Cardiac fibroblast (primary cell): Measurements from ENCODE around the gene TM4SF5.
A peak's percentile ranks its signal among the peaks of the same experiment; 100 is the strongest.

Source experiments
- DNase-seq, 2 donors: peaks; one replicate each; pipeline versions ENCODE4 v3.0.0 to v3.0.0-alpha.2; 2010; ENCODE audit warnings: low read depth in 2 of 2
- H3K4me3 ChIP-seq, 2 donors: replicated peaks in 1 of 2; 1 replicate in 1 of 2; 2 replicates in 1 of 2; pipeline ENCODE4 v1.5.1; 2011; ENCODE audit warnings: low read depth in 2 of 2, low read length in 2 of 2, mild to moderate bottlenecking in 2 of 2, moderate library complexity in 1 of 2
- TF ChIP-seq, protein P1 (sequence below): IDR thresholded peaks from one replicate; pipeline ENCODE4 v1.5.1; 2011; ENCODE audit warnings: low read depth, mild to moderate bottlenecking, low read length, inconsistent platforms

Gene TM4SF5

DNA sequence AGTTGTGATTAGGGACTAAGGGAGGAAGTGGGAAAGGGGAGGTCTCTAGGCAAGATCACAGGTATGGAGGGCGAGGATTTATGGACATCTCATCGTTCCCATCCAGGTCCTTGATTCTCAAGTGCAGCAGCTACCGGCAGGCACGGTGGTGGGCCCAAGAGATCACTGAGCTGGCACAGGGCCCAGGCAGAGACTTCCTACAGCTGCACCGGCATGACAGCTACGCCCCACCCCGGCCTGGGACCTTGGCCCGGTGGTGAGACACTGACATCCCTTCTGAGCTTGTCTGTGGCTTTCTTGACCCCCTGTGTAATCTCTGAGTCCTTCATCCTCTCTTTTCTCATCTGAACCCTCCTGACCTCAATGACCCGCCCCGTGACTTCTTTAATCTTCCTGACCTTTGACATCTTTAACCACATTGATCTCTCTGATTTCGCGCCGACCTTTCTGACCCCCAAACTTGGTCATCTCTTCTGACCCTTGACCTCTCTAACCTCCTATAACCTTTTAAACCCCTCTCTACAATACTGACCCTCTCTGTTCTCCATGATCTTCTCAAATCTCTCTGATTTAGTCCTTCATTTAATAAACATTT, 39.1 kb downstream of the TM4SF5 start:
- TF ChIP-seq, protein P1, sequence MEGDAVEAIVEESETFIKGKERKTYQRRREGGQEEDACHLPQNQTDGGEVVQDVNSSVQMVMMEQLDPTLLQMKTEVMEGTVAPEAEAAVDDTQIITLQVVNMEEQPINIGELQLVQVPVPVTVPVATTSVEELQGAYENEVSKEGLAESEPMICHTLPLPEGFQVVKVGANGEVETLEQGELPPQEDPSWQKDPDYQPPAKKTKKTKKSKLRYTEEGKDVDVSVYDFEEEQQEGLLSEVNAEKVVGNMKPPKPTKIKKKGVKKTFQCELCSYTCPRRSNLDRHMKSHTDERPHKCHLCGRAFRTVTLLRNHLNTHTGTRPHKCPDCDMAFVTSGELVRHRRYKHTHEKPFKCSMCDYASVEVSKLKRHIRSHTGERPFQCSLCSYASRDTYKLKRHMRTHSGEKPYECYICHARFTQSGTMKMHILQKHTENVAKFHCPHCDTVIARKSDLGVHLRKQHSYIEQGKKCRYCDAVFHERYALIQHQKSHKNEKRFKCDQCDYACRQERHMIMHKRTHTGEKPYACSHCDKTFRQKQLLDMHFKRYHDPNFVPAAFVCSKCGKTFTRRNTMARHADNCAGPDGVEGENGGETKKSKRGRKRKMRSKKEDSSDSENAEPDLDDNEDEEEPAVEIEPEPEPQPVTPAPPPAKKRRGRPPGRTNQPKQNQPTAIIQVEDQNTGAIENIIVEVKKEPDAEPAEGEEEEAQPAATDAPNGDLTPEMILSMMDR: no peak
- no peak overlapping the region for H3K4me3 ChIP-seq
- no peak for DNase-seq

DNA sequence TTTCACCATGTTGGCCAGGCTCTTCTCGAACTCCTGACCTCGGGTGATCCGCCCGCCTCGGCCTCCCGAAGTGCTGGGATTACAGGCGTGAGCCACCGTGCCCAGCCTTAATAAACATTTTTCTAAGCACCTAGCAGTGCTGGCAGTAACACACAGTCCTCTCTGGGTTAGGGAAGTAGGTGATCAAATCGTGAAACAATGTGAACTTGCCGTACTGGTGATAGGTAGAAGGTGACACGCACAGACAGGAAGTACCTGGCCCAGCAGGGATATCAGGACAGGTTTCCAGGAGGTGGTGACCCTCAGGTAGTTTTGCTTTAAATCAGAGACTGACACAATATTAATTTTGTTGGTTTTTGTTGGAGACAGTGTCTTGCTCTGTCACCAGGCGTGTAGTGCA, 39.8 kb downstream of the TM4SF5 start:
- no peak overlapping the region for H3K4me3 ChIP-seq
- TF ChIP-seq, protein P1: no peak
- DNase-seq: no peak

DNA sequence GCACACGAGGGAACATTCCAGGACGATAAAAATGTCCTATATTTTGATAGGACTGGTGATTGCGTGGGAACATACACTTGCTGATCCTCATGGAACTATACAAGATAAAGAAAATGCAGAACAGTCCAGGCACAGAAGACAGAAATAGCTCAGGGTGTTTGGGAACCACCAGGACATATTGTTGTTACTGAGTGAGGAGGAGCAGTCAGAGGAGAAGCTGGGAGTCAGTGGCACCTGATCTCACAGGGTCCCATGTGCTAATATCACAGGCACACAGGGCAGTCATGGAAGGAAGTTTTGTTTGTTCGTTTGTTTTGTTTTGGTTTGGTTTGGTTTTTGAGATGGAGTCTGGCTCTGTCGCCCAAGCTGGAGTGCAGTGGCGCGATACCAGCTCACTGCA, 41.0 kb downstream of the TM4SF5 start:
- TF ChIP-seq, protein P1: no peak
- no peak for DNase-seq

DNA sequence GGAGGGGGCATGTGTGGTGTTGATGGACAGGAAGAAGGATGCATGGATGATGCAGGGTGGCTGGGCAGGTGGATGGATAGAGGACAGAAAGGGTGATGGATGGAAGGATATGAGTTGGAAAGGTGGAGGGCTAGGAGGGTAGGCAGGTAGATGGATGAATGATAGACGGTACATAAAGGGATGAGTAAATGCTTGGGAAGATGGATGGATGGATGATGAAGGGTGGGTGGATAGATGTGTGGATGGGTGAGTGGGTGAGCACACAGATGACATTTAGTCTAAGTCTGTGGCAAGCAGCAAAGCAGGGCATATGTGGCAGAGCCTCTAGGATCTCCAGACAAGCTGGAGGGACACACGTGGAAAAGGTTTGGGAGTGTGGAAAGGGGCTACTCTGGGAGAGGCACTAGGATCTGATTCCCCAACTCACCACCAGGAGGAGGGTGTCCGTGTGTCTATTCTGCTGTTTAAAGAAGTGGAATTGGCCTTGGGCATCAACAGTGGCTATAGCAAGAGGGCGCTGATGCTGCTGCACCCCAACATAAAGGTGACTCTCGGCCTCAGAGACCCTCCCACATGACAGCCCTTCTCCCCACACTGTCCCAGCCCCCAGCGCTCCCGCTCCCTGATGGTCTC, 43.5 kb downstream of the TM4SF5 start:
- H3K4me3 ChIP-seq: no peak overlapping the region
- DNase-seq: no peak
- TF ChIP-seq, protein P1: peak; percentile 19

More for the DNA sequence above, 41.0 kb downstream of the TM4SF5 start:
- no peak overlapping the region for H3K4me3 ChIP-seq

DNA sequence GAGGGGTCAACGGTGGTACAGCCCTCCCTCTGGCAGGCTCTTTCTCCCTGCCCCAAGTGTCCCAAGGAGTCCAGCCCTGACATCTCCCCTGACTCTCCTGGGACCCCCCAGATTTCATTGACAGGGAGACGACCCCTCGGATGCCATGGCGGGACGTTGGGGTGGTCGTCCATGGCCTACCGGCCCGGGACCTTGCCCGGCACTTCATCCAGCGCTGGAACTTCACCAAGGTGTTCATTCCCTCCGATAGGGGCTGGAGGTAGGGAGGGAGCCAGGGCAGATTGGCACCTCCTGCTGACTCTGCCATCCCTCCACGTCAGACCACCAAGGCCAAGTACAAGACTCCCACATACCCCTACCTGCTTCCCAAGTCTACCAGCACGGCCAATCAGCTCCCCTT, 45.1 kb downstream of the TM4SF5 start:
- TF ChIP-seq, protein P1: no peak
- H3K4me3 ChIP-seq: no peak overlapping the region
- DNase-seq: no peak

DNA sequence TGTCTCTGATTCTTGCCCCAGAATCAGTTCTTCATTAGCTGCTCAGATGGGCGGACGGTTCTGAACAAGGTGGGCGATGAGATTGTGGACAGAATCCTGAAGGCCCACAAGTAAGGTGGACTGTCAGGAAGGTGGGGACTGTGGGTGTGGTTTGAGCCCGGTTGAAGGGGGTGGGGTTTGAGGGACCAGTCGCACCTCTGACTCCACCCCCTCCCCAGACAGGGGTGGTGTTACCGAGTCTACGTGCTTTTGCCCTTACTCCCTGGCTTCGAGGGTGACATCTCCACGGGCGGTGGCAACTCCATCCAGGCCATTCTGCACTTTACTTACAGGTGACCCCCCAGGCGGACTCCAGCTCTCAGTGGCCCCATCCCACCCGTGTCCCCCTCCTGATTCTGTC, 46.6 kb downstream of the TM4SF5 start:
- DNase-seq: no peak
- no peak overlapping the region for H3K4me3 ChIP-seq
- TF ChIP-seq, protein P1: no peak
